Activated naive CD8-positive, alpha-beta T cell treated with anti-CD3 and anti-CD28 coated beads for 36 hours (primary cell): ENCODE results near the gene THSD4. TPM values are rescaled to one million over a fixed set of nuclear protein-coding genes. Genes with fewer than 3 reads are reported as not detected.

Experiments used
- DNase-seq: peaks from one replicate; pipeline ENCODE4 v3.0.0; 2021
- H3K27ac Mint-ChIP-seq: one replicate; pipeline ENCODE4 v1.8.0; 2022; ENCODE audit warnings: mild to moderate bottlenecking, moderate library complexity, mixed read lengths
- H3K27me3 Mint-ChIP-seq: one replicate; pipeline ENCODE4 v1.8.0; 2022; ENCODE audit warnings: mild to moderate bottlenecking, mixed read lengths
- H3K36me3 Mint-ChIP-seq: one replicate; pipeline ENCODE4 v1.8.0; 2021; ENCODE audit warnings: mild to moderate bottlenecking, mixed read lengths
- H3K4me1 Mint-ChIP-seq: one replicate; pipeline ENCODE4 v1.8.0; 2021; ENCODE audit warnings: mixed read lengths
- H3K4me3 Mint-ChIP-seq: one replicate; pipeline ENCODE4 v1.8.0; 2022; ENCODE audit warnings: mild to moderate bottlenecking, moderate library complexity, mixed read lengths
- H3K9me3 Mint-ChIP-seq: one replicate; pipeline ENCODE4 v1.8.0; 2022; ENCODE audit warnings: mixed read lengths
- total RNA-seq, 2 experiments: library from RNA; stranded (reverse); gene quantifications; one replicate each; pipeline ENCODE4 v1.2.3, GENCODE V29; 2021

The THSD4 gene
- total RNA-seq, 2 experiments from 2014 or later: not detected

DNA sequence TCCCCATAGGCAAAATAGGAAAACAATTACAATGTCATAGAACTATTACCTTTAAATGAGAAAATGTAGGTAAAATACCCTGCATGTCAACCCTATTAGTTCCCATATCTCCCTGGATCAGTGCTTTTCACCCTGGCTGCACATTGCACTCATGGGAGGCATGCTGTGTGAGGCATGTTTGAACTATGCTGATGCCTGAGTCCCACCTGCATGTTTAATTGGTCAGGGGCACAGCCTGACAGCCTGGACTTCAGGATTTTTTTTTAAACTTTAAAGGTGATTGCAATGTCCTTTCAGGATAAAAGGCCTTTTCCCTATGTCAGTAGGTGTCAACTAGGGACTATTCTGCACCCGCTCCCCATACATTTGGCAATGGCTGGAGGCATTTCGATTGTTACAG lies 559.1 kb downstream of the THSD4 start:
- Mint-ChIP-seq H3K36me3 (no peaks in the 10 kb centered on the region), H3K27ac (no peak overlapping the region), H3K9me3 (no peaks in the 10 kb centered on the region), H3K27me3 (peaks cover 40% of the 10 kb centered on the region), H3K4me3 (no peak overlapping the region), H3K4me1 (peaks cover 15% of the 10 kb centered on the region)
- DNase-seq: no peak

DNA sequence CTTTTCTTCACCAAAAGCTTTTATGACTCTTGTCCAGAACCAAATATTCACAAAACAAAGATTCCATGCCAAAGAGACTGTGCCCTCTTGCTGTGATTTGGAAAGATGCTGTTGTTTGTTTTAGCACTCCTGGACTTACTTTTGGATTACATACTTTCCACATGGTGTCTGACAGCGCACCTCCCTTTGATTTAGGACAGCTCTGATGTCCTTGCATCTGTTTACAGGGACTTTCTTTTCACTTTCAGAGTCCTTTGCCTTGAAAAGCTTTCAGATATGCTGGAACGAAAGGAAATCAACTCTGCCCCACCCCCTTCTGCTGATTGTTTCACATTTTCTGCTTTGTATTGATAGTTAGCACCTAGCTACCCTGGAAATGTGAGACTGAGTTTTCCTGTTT lies 562.1 kb downstream of the THSD4 start:
- Mint-ChIP-seq H3K4me1 (peaks cover 15% of the 10 kb centered on the region), H3K36me3 (no peaks in the 10 kb centered on the region), H3K9me3 (no peaks in the 10 kb centered on the region), H3K4me3 (no peak overlapping the region), H3K27ac (no peak overlapping the region), H3K27me3 (peaks cover 30% of the 10 kb centered on the region)
- no peak for DNase-seq

DNA sequence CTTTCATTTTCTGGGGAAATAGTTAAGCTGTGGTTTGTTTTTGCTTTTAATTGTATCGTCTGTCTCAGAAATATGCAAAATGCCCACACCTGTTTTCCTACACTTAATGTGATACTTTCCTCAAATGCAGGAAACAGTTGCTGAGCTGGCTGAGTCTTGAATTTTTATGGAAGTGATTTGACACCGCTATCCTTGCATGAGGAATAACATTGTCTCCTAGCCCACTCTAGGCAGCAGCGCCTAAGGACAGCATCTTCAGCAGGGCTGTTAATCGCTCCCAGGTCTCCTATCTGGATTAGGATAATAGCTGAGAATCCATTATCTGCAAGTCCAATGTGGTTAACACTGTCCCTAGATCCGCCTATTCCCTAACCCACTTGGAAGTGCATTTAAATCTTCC lies 562.5 kb downstream of the THSD4 start:
- Mint-ChIP-seq H3K27me3 (peaks cover 33% of the 10 kb centered on the region), H3K9me3 (no peaks in the 10 kb centered on the region), H3K36me3 (no peaks in the 10 kb centered on the region), H3K27ac (no peak overlapping the region), H3K4me1 (peaks cover 15% of the 10 kb centered on the region), H3K4me3 (no peak overlapping the region)
- no peak for DNase-seq

DNA sequence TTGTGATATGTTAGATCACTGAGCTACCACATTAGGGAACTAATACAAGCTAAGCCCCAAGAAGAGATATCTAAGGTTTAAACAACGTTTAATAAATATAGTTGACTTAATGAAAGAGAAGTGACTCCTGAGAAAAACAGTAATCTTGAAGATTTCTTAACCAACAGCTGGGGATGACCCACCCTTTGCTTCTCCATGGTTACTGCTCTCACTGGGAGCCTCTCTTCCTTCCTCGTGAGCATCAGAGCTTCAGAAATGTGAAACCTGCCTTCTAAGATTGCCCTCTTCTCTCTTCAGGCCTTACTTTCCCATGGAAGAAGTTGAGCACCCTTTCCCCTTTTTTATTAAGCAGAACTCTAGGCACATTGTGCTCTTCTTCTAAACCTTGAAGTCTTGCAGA lies 562.9 kb downstream of the THSD4 start:
- no peak overlapping the region for H3K4me3 Mint-ChIP-seq
- H3K27me3 Mint-ChIP-seq: peaks cover 35% of the 10 kb centered on the region
- peaks cover 15% of the 10 kb centered on the region for H3K4me1 Mint-ChIP-seq
- no peaks in the 10 kb centered on the region for H3K36me3 Mint-ChIP-seq
- no peak for DNase-seq
- H3K27ac Mint-ChIP-seq: no peak overlapping the region
- no peaks in the 10 kb centered on the region for H3K9me3 Mint-ChIP-seq

DNA sequence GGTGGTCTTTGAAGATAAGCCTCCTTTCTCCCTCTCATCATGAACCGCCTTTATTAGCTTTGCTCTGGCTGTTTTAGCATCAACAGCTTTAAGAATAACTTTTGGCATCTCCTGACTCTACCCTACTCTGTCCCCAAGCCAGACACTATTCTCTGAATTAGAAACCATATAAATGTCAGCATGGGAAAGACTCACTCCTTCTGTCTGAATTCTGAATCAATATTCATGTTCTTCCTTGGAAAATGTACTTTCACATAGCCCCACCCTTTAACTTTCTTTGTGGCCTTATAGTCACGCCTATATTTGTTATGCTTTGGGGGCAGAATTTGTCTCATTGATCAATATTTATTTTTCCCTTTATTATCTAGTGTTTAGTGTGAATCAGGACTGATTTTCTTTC lies 563.3 kb downstream of the THSD4 start:
- H3K4me1 Mint-ChIP-seq: peaks cover 15% of the 10 kb centered on the region
- H3K9me3 Mint-ChIP-seq: no peaks in the 10 kb centered on the region
- DNase-seq: no peak
- no peak overlapping the region for H3K4me3 Mint-ChIP-seq
- H3K36me3 Mint-ChIP-seq: no peaks in the 10 kb centered on the region
- peaks cover 39% of the 10 kb centered on the region for H3K27me3 Mint-ChIP-seq
- H3K27ac Mint-ChIP-seq: no peak overlapping the region

DNA sequence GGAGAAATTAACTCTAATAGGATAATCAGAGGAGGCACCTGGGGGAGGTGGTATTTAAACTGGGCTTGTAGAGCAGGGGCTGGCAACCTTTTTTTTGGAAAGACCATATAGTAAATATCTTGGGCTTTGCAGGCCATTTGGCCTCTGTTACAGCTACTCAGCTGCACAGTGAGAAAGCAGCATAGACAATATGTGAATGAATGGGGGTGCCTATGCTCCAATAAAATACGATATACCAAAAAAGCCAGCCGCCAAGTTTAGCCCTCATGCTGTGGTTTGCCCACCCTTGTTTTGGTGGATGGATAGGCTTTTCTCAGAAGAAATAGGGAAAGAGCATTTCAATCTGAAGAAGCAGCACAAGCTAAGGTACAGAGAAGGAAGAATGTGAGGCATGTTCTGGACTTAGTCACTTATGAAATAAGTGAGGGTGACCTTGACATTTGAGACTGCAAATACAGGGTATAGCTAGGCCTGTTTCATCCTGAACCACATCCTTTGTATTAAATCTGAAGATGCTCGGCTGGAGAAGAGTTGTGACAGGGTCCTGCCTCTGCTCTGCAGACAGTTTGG lies 564.0 kb downstream of the THSD4 start:
- Mint-ChIP-seq H3K4me1 (peaks cover 15% of the 10 kb centered on the region), H3K27me3 (peaks cover 35% of the 10 kb centered on the region), H3K9me3 (no peaks in the 10 kb centered on the region), H3K4me3 (no peak overlapping the region), H3K36me3 (no peaks in the 10 kb centered on the region), H3K27ac (no peak overlapping the region)
- no peak for DNase-seq

DNA sequence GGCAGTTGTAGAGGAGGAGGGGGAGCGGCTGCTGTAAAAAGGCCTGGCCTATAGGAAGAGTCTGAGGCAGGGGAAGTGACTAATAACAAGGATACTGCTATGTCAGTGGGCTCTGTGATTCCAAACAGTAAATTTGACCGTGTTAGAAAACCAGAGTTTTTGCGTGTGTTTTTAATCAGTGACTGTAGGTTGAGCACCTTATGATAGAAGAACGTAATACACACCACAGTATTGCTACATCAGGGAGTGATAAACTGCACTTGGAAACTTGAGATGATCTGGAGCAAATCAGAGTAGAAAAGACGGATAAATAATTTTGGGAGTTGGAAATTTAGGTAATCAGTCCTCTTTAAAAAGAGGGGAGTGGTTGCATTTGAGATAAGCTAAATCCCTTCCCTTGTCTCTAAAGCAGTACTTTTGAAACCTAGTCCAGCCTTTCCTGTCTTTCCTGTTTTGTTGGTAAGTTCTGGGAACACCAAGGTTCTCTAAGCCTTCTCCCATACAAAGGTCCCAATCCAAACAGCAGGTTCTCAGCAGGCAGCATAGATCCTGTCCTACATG lies 564.6 kb downstream of the THSD4 start:
- Mint-ChIP-seq H3K4me3 (no peak overlapping the region), H3K9me3 (no peaks in the 10 kb centered on the region), H3K4me1 (peaks cover 15% of the 10 kb centered on the region), H3K27ac (no peak overlapping the region), H3K27me3 (peaks cover 33% of the 10 kb centered on the region), H3K36me3 (no peaks in the 10 kb centered on the region)
- no peak for DNase-seq

DNA sequence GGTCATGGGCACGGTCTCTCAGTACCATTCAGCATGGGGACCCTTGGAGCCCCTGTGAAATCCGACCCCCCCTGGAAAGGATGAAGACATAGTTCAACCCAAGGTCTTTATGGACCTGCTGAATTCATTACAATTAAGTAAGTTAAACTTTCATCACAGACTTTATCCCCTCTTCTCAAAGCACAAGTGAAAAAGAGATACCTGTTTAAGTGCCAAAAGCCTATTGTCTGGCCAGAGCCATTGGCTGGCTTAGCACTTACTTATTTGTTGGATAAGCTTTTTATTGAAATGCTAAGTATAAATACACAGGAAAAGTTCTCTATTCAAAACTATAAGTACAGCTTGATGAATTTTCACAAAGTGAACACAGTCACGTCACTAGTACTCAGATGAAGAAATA lies 566.7 kb downstream of the THSD4 start:
- H3K27me3 Mint-ChIP-seq: peaks cover 34% of the 10 kb centered on the region
- H3K36me3 Mint-ChIP-seq: no peaks in the 10 kb centered on the region
- no peaks in the 10 kb centered on the region for H3K9me3 Mint-ChIP-seq
- DNase-seq: no peak
- no peak overlapping the region for H3K27ac Mint-ChIP-seq
- no peak overlapping the region for H3K4me3 Mint-ChIP-seq
- H3K4me1 Mint-ChIP-seq: peaks cover 13% of the 10 kb centered on the region

DNA sequence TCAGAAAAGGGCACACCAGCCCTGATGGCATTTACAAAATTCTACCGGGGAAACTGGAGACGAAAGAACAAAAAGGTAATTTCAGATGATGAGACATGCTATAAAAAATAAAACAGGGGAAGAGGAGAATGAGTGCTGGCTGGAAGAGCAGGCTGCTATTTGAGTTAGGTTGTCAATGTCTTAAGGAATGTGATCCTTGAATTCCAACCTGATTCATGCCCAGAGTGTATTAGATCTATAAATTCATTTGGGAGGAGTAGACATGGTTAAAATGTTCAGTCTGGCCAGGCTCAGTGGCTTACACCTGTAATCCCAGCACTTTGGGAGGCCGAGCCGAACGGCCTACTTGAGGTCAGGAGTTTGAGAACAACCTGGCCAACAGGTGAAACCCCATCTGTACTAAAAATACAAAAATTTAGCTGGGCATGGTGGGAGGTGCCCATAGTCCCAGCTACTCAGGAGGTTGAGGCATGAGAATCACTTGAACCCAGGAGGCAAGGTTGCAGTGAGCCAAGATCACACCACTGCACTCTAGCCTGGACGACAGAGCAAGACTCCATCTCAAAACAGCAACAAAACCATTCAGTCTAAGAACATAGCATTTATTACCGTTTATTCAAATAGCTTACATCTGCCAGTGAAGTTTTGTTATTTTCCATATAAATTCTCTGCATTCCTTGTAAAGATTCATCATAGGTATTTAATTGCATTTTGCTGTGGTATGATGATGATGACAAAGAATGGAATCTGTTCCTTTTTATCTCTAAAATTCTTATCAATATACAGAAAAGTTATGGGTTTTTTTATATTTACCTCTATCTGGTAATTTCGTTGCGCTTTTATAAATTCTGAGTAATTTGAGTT lies 568.4 kb downstream of the THSD4 start:
- Mint-ChIP-seq H3K4me3 (no peak overlapping the region), H3K9me3 (no peaks in the 10 kb centered on the region), H3K27ac (no peak overlapping the region), H3K4me1 (peaks cover 3% of the 10 kb centered on the region), H3K27me3 (peaks cover 42% of the 10 kb centered on the region), H3K36me3 (no peaks in the 10 kb centered on the region)
- no peak for DNase-seq

DNA sequence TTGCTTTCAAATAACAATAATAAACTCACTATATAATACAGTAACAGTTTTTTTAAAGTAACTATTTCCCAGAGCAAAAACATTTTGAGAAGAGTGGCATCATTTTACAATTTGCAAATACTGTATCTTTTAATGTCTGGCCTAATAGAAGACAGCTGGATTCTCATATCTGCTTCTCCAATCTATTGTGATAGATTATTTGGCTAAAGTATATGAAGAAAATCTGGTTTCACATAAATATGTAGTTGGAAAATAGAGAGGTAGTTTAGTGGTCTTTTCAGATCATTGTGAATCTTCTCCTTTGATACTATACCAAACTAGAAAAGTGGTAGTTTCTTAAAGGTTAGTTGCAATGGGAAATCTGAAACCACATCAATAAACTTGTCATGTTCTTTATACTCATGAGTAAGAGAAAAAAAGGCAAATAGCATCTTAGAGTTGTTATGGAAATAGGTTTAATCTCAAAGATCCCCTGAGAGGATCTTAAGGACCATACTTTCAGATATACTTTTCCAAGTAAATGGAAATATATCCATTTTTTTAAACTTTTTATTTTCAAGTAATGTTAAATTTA lies 570.2 kb downstream of the THSD4 start:
- no peak overlapping the region for H3K27ac Mint-ChIP-seq
- H3K4me1 Mint-ChIP-seq: peaks cover 3% of the 10 kb centered on the region
- peaks cover 47% of the 10 kb centered on the region for H3K27me3 Mint-ChIP-seq
- no peaks in the 10 kb centered on the region for H3K36me3 Mint-ChIP-seq
- H3K9me3 Mint-ChIP-seq: no peaks in the 10 kb centered on the region
- DNase-seq: no peak
- H3K4me3 Mint-ChIP-seq: no peak overlapping the region

DNA sequence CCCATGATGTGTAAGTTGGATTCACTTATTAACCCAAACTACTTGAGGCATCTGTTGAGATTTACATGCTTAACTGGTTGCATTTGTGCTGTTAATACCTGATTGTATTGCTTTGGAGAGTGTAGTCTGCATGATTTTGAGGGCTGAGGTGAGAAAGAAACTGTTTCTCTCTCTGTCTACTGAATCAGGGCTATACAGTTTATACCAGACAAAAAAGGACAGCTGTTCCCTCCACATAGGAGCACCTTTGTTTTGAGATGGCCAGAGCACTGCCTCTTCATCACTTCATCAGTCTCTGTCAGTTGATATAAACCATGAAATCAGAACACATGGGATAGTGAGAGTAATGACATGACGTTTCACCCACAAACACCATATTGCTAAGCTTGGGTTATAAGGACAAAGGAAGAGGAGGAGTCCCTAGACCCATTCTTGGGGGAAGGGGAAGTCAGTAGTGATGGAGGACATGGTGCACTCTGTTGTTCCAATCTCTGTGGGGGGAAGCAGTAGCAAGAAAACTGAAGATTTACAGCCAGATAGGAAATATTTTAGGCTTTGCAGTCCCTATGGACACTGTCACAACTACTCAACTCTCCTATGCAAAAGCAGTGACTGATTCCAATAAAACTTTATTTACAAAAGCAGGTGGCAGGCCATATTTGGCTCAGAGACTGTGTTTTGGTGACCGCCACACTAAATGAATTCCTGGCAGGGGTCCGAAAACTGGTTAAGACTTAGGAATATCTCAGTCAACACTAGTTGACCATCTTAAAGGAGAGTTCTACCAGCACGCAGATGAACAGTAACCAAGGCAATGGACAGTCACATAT lies 571.2 kb downstream of the THSD4 start:
- Mint-ChIP-seq H3K27me3 (peaks cover 49% of the 10 kb centered on the region), H3K36me3 (no peaks in the 10 kb centered on the region), H3K4me3 (no peak overlapping the region), H3K27ac (no peak overlapping the region), H3K9me3 (peaks cover 2% of the 10 kb centered on the region), H3K4me1 (peaks cover 3% of the 10 kb centered on the region)
- no peak for DNase-seq

DNA sequence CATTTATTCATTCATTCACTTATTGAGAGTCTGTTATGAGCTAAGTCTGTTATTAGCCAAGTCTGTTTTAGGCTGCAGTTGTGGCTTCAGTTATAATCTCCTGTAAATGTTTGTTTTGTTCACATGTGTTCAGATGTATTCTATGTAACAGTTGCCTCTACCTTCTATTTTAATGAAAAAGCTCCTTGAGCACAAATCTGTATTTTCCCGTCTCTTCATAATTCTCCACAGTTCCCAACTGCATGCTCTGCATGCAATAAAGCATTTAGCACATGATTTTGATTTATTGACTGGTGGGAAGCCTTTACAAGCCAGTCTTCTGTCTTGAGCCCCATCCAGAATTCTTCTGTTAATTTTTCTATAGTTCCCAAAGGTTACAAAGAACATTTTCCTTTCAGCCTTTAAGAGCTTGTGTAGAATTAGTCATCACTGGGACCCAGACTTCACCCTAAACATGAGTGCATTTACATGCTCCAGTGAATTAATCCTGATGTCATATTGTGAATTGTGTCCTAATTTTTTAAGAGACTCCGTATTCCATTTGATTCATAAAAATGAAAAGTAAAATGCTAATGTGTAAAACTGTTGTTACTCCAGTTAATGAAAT lies 572.7 kb downstream of the THSD4 start:
- H3K9me3 Mint-ChIP-seq: peaks cover 2% of the 10 kb centered on the region
- DNase-seq: no peak
- no peak overlapping the region for H3K27ac Mint-ChIP-seq
- no peak overlapping the region for H3K4me3 Mint-ChIP-seq
- peaks cover 3% of the 10 kb centered on the region for H3K4me1 Mint-ChIP-seq
- peaks cover 54% of the 10 kb centered on the region for H3K27me3 Mint-ChIP-seq
- no peaks in the 10 kb centered on the region for H3K36me3 Mint-ChIP-seq

DNA sequence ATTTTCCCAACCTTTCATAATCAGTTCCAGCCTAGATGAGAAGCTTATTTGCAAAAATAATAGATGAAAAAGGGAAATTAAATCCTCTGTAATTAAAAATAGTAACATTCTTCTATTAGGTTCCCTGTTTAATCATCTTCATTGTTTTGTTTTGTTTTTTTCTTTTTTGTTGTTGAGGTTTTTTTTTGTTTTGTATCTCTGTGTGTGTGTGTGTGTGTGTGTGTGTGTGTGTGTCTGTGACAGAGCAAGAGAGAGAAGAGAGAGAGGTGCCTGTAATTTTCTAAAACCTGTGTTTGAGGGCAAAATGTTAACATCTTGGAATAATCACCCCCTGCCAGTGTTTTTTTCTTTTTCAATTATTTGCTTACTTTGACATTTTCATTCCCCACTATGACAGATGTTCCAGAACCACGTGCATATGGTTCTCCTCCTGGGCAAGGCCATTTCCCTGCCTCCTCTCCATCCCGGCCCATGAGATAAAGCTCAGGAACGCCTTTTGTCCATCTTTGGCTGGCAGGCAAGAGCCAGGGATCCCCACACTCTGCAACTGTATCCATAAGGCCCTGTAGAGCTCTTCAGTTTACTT lies 573.3 kb downstream of the THSD4 start:
- Mint-ChIP-seq H3K4me1 (peaks cover 3% of the 10 kb centered on the region), H3K27me3 (peaks cover 48% of the 10 kb centered on the region), H3K9me3 (peaks cover 2% of the 10 kb centered on the region), H3K4me3 (no peak overlapping the region), H3K27ac (no peak overlapping the region), H3K36me3 (no peaks in the 10 kb centered on the region)
- DNase-seq: no peak

DNA sequence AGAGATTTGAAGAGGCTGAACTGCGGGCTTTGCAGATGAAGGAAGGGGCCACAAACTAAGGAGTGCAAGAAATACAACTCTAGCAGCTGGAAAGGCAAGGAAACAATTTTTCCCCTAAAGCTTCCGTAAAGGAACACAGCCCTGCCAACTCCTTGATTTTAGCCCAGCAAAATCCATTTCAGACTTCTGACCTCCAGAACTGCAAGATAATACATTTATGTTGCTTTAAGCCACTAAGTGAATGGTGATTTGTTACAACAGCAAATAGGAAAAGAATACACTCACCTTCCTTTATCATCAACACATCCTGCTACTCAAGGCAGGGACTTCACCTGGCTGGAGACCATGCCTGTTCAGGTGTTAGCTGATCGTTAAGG lies 575.8 kb downstream of the THSD4 start:
- no peak overlapping the region for H3K4me3 Mint-ChIP-seq
- H3K36me3 Mint-ChIP-seq: no peaks in the 10 kb centered on the region
- peaks cover 2% of the 10 kb centered on the region for H3K9me3 Mint-ChIP-seq
- H3K27ac Mint-ChIP-seq: no peak overlapping the region
- H3K27me3 Mint-ChIP-seq: peaks cover 57% of the 10 kb centered on the region
- no peaks in the 10 kb centered on the region for H3K4me1 Mint-ChIP-seq
- no peak for DNase-seq
